Trophoblast cell (in vitro differentiated cells and primary cell): ENCODE data around the gene WSCD1.

Experiments used
- DNase-seq, 2 donors: peaks; one replicate each; pipeline ENCODE4 v3.0.0-alpha.2; 2016
- H2AFZ ChIP-seq: 2 replicates; pipeline ENCODE4 v1.6.1; 2013; ENCODE audit warnings: low read length, moderate library complexity, mild to moderate bottlenecking; ENCODE audit not compliant: insufficient read depth, poor library complexity
- H2AK5ac ChIP-seq: 2 replicates; pipeline ENCODE4 v1.6.1; 2013; ENCODE audit warnings: mild to moderate bottlenecking, low read length
- H2BK120ac ChIP-seq: 2 replicates; pipeline ENCODE4 v1.6.1; 2013; ENCODE audit warnings: low read length, mild to moderate bottlenecking, moderate library complexity; ENCODE audit not compliant: insufficient read depth, poor library complexity
- H2BK12ac ChIP-seq: 2 replicates; pipeline ENCODE4 v1.6.1; 2013; ENCODE audit warnings: mild to moderate bottlenecking, low read length, moderate library complexity
- H2BK5ac ChIP-seq: 2 replicates; pipeline ENCODE4 v1.6.1; 2013; ENCODE audit warnings: low read length, low read depth, moderate library complexity, mild to moderate bottlenecking; ENCODE audit not compliant: poor library complexity
- H3K14ac ChIP-seq: 2 replicates; pipeline ENCODE4 v1.6.1; 2013; ENCODE audit warnings: mild to moderate bottlenecking, low read length
- H3K18ac ChIP-seq: 2 replicates; pipeline ENCODE4 v1.6.1; 2013; ENCODE audit warnings: mild to moderate bottlenecking, low read length
- H3K23ac ChIP-seq: 2 replicates; pipeline ENCODE4 v1.6.1; 2013; ENCODE audit warnings: low read length
- H3K27ac ChIP-seq: 2 replicates; pipeline ENCODE4 v1.5.1; 2013; ENCODE audit warnings: low read depth, mild to moderate bottlenecking, inconsistent platforms, low read length, moderate library complexity
- H3K27me3 ChIP-seq: 2 replicates; pipeline ENCODE4 v1.6.1; 2013; ENCODE audit warnings: inconsistent platforms, mild to moderate bottlenecking, low read length, moderate library complexity; ENCODE audit not compliant: insufficient read depth
- H3K36me3 ChIP-seq, 2 experiments: 1 replicate in 1 of 2; 2 replicates in 1 of 2; pipeline ENCODE4 v1.6.1; 2013; ENCODE audit warnings: low read length in 2 of 2, mild to moderate bottlenecking in 2 of 2, moderate library complexity in 1 of 2; ENCODE audit not compliant: insufficient read depth in 2 of 2, control insufficient read depth in 1 of 2
- H3K4ac ChIP-seq: 2 replicates; pipeline ENCODE4 v1.6.1; 2013; ENCODE audit warnings: low read depth, mild to moderate bottlenecking, low read length, moderate library complexity
- H3K4me1 ChIP-seq, 2 experiments: 1 replicate in 1 of 2; 2 replicates in 1 of 2; pipeline ENCODE4 v1.6.1; 2013; ENCODE audit warnings: low read length in 2 of 2, mild to moderate bottlenecking in 2 of 2, moderate library complexity in 1 of 2; ENCODE audit not compliant: insufficient read depth in 2 of 2, control insufficient read depth in 1 of 2
- H3K4me2 ChIP-seq: 2 replicates; pipeline ENCODE4 v1.6.1; 2013; ENCODE audit warnings: inconsistent platforms, mild to moderate bottlenecking, low read length, moderate library complexity
- H3K4me3 ChIP-seq: 2 replicates; pipeline ENCODE4 v1.5.1; 2013; ENCODE audit warnings: mild to moderate bottlenecking, low read depth, low read length, inconsistent platforms
- H3K79me1 ChIP-seq: one replicate; pipeline ENCODE4 v1.6.1; 2013; ENCODE audit warnings: low read length
- H3K79me2 ChIP-seq: 2 replicates; pipeline ENCODE4 v1.6.1; 2013; ENCODE audit warnings: low read length, mild to moderate bottlenecking; ENCODE audit not compliant: control insufficient read depth, insufficient read depth, poor library complexity
- H3K9ac ChIP-seq: 2 replicates; pipeline ENCODE4 v1.6.1; 2013; ENCODE audit warnings: mild to moderate bottlenecking, low read length
- H3K9me3 ChIP-seq: 2 replicates; pipeline ENCODE4 v1.6.1; 2013; ENCODE audit warnings: low read depth, mild to moderate bottlenecking, control low read depth, inconsistent platforms, low read length; ENCODE audit not compliant: insufficient read depth
- H4K12ac ChIP-seq: 2 replicates; pipeline ENCODE4 v1.6.1; 2013; ENCODE audit warnings: low read depth, mild to moderate bottlenecking, low read length, moderate library complexity
- H4K8ac ChIP-seq: 2 replicates; pipeline ENCODE4 v1.6.1; 2013; ENCODE audit warnings: low read depth, mild to moderate bottlenecking, low read length, moderate library complexity
- H4K91ac ChIP-seq: one replicate; pipeline ENCODE4 v1.6.1; 2013; ENCODE audit warnings: low read depth, mild to moderate bottlenecking, low read length, moderate library complexity
- WGBS: extraction: QIAGEN DNeasy Blood & Tissue Kit; methylation state at CpG from one replicate; pipeline ENCODE4 v1.1.7; 2013; ENCODE audit warnings: missing lambda C conversion rate; ENCODE audit not compliant: insufficient read length, insufficient coverage; ENCODE audit errors: extremely low coverage; 5-methylcytosine and 5-hydroxymethylcytosine counted together

The WSCD1 gene

GRCh38 chr17:6108382-6108781 lies 38.2 kb downstream of the WSCD1 start:
- no peak overlapping the region for H3K4me2 ChIP-seq
- H2BK120ac ChIP-seq = no peak overlapping the region
- WGBS = no CpG with 5 or more reads among the region's 5 CpGs
- H3K4ac ChIP-seq = no peak overlapping the region
- H3K18ac ChIP-seq = no peak overlapping the region
- H3K27me3 ChIP-seq = no peaks in the 10 kb centered on the region
- no peak overlapping the region for H3K23ac ChIP-seq
- no peak overlapping the region for H3K4me3 ChIP-seq
- no peaks in the 10 kb centered on the region for H3K79me1 ChIP-seq
- H2BK12ac ChIP-seq = no peak overlapping the region
- no peak for DNase-seq
- H3K9ac ChIP-seq = no peak overlapping the region
- H3K14ac ChIP-seq = no peak overlapping the region
- H3K27ac ChIP-seq = no peak overlapping the region
- no peaks in the 10 kb centered on the region for H3K36me3 ChIP-seq
- no peak overlapping the region for H2AFZ ChIP-seq
- H3K4me1 ChIP-seq = no peaks in the 10 kb centered on the region
- no peak overlapping the region for H2AK5ac ChIP-seq
- no peak overlapping the region for H4K12ac ChIP-seq
- no peak overlapping the region for H4K8ac ChIP-seq
- H4K91ac ChIP-seq = no peak overlapping the region
- no peaks in the 10 kb centered on the region for H3K9me3 ChIP-seq
- no peak overlapping the region for H2BK5ac ChIP-seq
- H3K79me2 ChIP-seq = no peaks in the 10 kb centered on the region

- Histone ChIP-seq H4K8ac (no peak overlapping the region), H3K14ac (no peak overlapping the region), H3K36me3 (no peaks in the 10 kb centered on the region), H4K12ac (no peak overlapping the region), H3K23ac (no peak overlapping the region), H2AFZ (no peak overlapping the region), H3K4me2 (no peak overlapping the region), H3K27me3 (no peaks in the 10 kb centered on the region), H3K79me1 (no peaks in the 10 kb centered on the region), H3K9me3 (no peaks in the 10 kb centered on the region), H3K4me3 (no peak overlapping the region), H3K4ac (no peak overlapping the region), H3K18ac (no peak overlapping the region), H2BK12ac (no peak overlapping the region), H3K27ac (no peak overlapping the region), H2BK5ac (no peak overlapping the region), H3K9ac (no peak overlapping the region), H2BK120ac (no peak overlapping the region), H3K79me2 (no peaks in the 10 kb centered on the region), H4K91ac (no peak overlapping the region), H3K4me1 (no peaks in the 10 kb centered on the region), H2AK5ac (no peak overlapping the region)
- DNase-seq = no peak
- WGBS = no CpG with 5 or more reads among the region's 5 CpGs
These were observed 38.8 kb downstream of the WSCD1 start for GRCh38 chr17:6108987-6109386.

- no peaks in the 10 kb centered on the region for H3K79me2 ChIP-seq
These were observed 39.4 kb downstream of the WSCD1 start for GRCh38 chr17:6109536-6109935.

GRCh38 chr17:6110088-6110487 lies 39.9 kb downstream of the WSCD1 start:
- Histone ChIP-seq H2BK5ac (no peak overlapping the region), H2AFZ (no peak overlapping the region), H3K36me3 (no peaks in the 10 kb centered on the region), H3K79me1 (no peaks in the 10 kb centered on the region), H4K91ac (no peak overlapping the region), H3K18ac (no peak overlapping the region), H2BK120ac (no peak overlapping the region), H3K9me3 (no peaks in the 10 kb centered on the region), H3K4me3 (no peak overlapping the region), H3K27ac (no peak overlapping the region), H2AK5ac (no peak overlapping the region), H3K4me2 (no peak overlapping the region), H2BK12ac (no peak overlapping the region), H3K9ac (no peak overlapping the region), H4K8ac (no peak overlapping the region), H3K4me1 (no peaks in the 10 kb centered on the region), H3K23ac (no peak overlapping the region), H3K4ac (no peak overlapping the region), H3K79me2 (no peaks in the 10 kb centered on the region), H3K27me3 (no peaks in the 10 kb centered on the region), H3K14ac (no peak overlapping the region), H4K12ac (no peak overlapping the region)
- no CpG with 5 or more reads among the region's 4 CpGs for WGBS
- no peak for DNase-seq

More at GRCh38 chr17:6109536-6109935, 39.4 kb downstream of the WSCD1 start:
- H3K27ac ChIP-seq = no peak overlapping the region
- H3K4me1 ChIP-seq = no peaks in the 10 kb centered on the region
- H3K4me3 ChIP-seq = no peak overlapping the region
- no peak overlapping the region for H4K8ac ChIP-seq
- no peak overlapping the region for H2BK12ac ChIP-seq
- no peaks in the 10 kb centered on the region for H3K36me3 ChIP-seq
- no peak overlapping the region for H4K12ac ChIP-seq
- H3K4ac ChIP-seq = no peak overlapping the region
- no peak overlapping the region for H4K91ac ChIP-seq
- no peaks in the 10 kb centered on the region for H3K79me1 ChIP-seq
- H2BK5ac ChIP-seq = no peak overlapping the region
- no peak overlapping the region for H3K23ac ChIP-seq
- no peaks in the 10 kb centered on the region for H3K9me3 ChIP-seq
- no peak overlapping the region for H3K18ac ChIP-seq
- H3K14ac ChIP-seq = no peak overlapping the region
- no peak overlapping the region for H2AK5ac ChIP-seq
- DNase-seq = no peak
- WGBS = no CpG with 5 or more reads among the region's 4 CpGs
- H3K9ac ChIP-seq = no peak overlapping the region
- H3K27me3 ChIP-seq = no peaks in the 10 kb centered on the region
- no peak overlapping the region for H2AFZ ChIP-seq
- no peak overlapping the region for H3K4me2 ChIP-seq
- H2BK120ac ChIP-seq = no peak overlapping the region
